ENCODE measurements around the gene PARVA. TPM values are rescaled to one million over a fixed set of nuclear protein-coding genes. Genes with fewer than 3 reads are reported as not detected.

Gene PARVA
- total RNA-seq, 1 donor from 2014 or later, result 54.5 TPM

DNA sequence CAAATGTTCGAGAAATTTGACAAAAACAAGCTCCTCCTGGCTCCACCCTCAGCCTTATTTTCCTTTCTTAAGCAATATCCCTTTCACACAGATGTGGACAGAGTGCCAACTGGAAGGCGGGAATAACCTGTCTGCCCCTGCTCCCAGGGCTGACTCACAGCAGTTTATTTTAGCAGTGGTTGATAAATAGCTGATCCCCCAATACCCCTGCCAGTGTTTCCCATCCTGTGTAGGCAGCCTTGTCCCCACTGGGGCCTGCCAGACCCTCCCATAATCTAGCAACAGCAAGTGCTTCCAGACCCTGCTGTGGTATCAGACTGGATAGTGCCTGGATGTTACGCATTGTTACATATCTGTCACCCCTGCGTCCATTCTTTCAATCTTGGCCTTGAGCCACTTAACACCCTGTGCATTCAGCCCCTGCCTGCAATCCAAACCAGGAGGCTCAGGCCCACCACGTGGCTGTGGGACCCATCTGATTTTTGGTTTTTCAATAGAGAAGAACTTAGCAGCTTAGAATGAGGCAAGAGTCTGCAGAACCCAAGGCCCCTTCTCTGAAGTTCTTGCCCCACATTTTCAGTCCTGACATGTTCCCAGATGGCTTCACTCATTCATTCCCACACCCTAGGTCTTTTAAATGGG, 53.7 kb downstream of the PARVA start:
- DNase-seq (ENCODE audit: low read depth), result peak; percentile 93

GRCh38 chr11:12432507-12432906, 55.1 kb downstream of the PARVA start:
- DNase-seq (ENCODE audit: low read depth), result no peak

GRCh38 chr11:12433121-12433520, 55.8 kb downstream of the PARVA start:
- no peak for DNase-seq (ENCODE audit: low read depth)

DNA sequence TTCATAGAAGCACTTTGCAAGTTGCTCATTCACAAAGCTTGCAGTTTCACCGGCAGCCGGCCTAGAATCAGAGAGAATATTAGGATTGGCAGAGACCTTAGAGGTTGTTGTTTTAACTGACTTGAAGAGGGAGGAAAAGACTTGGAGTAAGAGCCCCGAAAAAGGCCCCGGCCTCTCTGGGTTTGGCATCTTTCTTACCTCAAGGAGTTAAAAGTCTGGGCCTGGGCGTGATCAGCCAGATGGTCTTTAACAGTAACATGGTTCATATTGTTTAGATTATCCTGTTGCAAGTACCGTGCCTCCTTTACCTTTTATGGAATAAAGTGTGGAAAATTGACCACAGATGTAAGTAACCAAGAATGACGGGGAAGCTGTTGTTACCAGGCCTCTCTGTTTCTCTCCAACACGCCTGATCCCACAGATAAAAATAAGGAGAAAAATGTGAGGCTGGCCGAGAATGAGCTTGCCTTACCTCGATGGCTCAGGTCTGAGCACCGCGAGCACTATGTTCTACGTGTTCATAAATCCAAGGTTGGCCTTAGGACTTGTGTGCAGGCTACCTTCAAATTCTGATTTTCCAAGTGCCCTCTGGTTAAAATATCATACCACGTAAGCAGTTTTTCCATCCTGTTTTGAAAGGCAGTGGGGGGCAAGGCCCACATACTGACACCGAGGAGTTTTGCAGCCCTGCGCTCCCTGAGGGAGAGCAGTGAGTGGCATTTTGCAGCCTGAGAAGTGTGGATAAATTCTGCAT, 56.4 kb downstream of the PARVA start:
- peak; percentile 22 for DNase-seq (ENCODE audit: low read depth)

DNA sequence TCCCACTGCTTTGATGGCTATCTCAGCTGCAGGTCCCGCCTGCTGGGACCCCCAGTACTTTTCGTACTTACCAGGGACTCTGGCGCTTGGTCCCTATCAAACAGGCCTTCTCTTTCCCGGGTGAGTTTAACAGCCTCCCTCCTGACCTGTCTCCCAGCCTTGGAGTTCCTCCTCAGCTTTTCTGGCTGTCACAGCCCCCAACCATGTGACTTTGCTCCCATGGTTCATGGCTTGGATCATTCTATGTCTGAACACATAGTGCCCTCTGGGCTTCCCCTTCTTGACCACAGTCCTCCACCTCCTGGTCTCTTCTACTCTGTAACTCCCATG, 56.9 kb downstream of the PARVA start:
- peak; percentile 22 for DNase-seq (ENCODE audit: low read depth)

GRCh38 chr11:12435264-12435663, 57.9 kb downstream of the PARVA start:
- no peak for DNase-seq (ENCODE audit: low read depth)

DNA sequence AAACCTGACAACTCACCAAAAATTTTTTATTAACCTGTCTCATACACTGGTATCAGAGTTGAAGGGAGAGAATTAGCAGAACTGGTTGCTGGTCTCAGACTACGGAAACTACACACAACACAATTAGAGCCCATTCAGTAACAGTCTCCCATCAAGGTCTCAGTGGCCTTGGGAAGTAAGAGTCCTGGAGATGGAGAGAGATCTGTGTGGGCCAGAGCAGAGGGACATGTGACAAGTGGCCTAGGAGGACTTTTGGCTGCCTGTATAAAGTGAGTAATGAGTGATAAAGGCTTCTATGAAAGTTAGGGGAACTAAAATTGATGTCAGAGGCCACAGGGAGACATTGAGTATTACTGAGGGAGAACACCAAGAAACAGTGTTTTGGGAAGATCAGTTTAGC, 58.9 kb downstream of the PARVA start:
- DNase-seq (ENCODE audit: low read depth), result no peak

GRCh38 chr11:12438291-12438690, 60.9 kb downstream of the PARVA start:
- DNase-seq (ENCODE audit: low read depth), result no peak

GRCh38 chr11:12439615-12440014, 62.2 kb downstream of the PARVA start:
- no peak for DNase-seq (ENCODE audit: low read depth)

DNA sequence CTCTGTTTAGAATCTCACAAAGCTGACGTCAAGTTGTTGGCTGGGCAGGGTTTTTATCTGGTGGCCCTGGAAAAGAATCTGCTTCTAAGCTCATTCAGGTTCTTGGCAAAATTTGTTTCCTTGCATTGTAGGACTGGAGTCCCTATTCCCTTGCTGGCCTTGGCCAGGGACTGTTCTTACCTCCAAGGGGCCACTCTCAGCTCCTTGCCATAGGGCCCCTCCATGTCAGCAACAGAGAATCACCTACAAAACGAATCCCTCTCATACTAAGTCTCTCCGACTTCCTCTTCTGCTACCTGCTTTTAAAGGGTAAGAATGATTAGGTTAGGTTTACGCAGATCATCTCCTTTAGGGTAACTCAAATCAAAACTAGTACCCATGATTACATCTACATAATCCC, 63.2 kb downstream of the PARVA start:
- no peak for DNase-seq (ENCODE audit: low read depth)

- DNase-seq (ENCODE audit: low read depth), result no peak
Measured at GRCh38 chr11:12441231-12441861, 64.0 kb downstream of the PARVA start.

- DNase-seq (ENCODE audit: low read depth), result no peak
Measured at GRCh38 chr11:12444601-12445000, 67.2 kb downstream of the PARVA start.

- DNase-seq (ENCODE audit: low read depth), result no peak
Measured at GRCh38 chr11:12445001-12445400, 67.6 kb downstream of the PARVA start.

- no peak for DNase-seq (ENCODE audit: low read depth)
Measured at GRCh38 chr11:12446863-12447262, 69.5 kb downstream of the PARVA start.

DNA sequence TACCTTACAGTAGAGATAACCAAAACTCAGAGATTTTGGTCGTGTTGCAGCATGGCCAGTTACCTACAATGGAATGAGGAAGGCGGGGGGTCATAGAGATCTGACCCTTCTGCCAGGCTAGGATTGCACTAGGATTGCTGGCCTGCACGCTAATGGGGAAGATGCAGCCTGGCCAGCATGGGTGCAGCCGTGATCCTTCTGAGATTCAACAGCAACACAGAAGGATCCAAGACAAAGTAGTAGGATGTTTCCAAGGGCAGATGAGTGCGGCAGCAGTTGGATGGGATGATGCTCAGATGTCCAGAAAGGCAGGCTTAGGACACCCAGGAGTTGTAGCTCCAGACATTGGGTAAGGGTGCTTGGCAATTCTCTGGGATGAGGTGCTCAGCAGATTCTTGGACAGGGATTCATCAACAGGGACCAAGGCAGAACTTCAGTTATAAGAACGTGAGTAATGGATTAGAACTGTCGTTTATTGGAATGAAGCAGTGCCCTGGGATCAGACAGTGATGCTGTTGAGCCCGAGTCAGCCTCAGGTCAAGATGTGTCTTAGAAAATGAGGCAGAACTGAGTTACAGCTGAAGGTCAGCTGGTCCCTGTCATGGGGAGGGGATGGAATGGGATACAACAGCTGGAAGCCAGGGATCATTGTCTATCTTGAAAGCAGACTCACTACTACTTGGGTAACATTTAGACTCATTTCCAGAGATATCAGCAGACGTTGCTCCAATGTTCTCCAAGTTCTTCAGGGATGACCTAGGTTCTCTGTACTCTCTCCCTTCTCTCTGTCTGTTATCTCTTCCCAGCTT, 71.0 kb downstream of the PARVA start:
- no peak for DNase-seq (ENCODE audit: low read depth)

GRCh38 chr11:12449961-12450715, 72.8 kb downstream of the PARVA start:
- peak; percentile 88 for DNase-seq (ENCODE audit: low read depth)

GRCh38 chr11:12451179-12451814, 73.9 kb downstream of the PARVA start:
- no peak for DNase-seq (ENCODE audit: low read depth)

DNA sequence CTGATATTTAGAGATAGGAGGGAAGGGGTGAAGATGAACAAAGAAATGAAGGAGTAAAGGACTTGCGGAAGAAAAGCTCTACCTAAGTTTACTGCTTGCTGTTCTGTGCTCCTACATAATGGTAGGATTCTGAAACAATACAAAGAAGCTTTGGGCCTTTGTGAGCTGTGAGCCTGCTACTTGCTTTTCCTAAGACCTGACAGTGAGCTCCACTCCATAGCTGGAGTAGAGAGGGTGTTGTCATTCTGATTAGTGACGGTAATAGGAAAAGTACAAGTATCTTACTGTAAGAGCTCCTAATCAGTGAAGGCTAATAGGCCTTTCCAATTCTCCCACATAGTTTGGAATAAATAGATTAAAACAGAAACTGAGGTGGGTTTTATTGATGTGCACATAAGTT, 75.9 kb downstream of the PARVA start:
- no peak for DNase-seq (ENCODE audit: low read depth)

GRCh38 chr11:12454782-12455181, 77.4 kb downstream of the PARVA start:
- DNase-seq (ENCODE audit: low read depth), result no peak

- no peak for DNase-seq (ENCODE audit: low read depth)
Measured at GRCh38 chr11:12455938-12456337, 78.6 kb downstream of the PARVA start.

Data from renal cortical epithelial cell (primary cell).